Inferior parietal cortex (tissue), 1 donor: ENCODE data around the gene TEX19.
"Not testable (repeated sequence)": the region's sequence is repeated elsewhere in the genome, so short reads cannot be mapped to it uniquely, and the experiment has no call there.

Experiments
- DNase-seq: peaks from one replicate; pipeline ENCODE4 v3.0.0-alpha.2; 2016; ENCODE audit errors: extremely low spot score

TEX19 gene

GRCh38 chr17:82408288-82408937 is 49.4 kb downstream of the TEX19 start:
- no peak for DNase-seq

DNA sequence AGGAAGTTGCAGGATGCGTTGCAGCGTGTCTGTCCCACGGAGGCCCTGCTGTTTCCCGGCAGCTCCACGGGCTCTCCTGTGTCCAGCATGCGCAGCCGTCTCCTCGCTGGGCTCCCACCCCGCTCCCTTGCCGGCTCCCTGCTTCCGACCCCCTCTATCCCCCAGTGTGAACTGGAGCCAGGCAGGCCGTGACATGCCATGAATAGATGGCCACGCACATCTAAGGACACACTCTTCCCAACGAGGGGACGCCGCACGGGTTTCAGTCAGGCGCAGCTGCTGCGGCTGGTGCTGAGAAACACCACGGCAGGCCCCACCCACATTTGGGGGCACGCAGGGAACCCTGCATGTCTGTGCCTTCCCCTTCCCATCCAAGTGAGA is 49.9 kb downstream of the TEX19 start:
- DNase-seq = no peak

GRCh38 chr17:82410014-82410716 is 51.1 kb downstream of the TEX19 start:
- DNase-seq = no peak

DNA sequence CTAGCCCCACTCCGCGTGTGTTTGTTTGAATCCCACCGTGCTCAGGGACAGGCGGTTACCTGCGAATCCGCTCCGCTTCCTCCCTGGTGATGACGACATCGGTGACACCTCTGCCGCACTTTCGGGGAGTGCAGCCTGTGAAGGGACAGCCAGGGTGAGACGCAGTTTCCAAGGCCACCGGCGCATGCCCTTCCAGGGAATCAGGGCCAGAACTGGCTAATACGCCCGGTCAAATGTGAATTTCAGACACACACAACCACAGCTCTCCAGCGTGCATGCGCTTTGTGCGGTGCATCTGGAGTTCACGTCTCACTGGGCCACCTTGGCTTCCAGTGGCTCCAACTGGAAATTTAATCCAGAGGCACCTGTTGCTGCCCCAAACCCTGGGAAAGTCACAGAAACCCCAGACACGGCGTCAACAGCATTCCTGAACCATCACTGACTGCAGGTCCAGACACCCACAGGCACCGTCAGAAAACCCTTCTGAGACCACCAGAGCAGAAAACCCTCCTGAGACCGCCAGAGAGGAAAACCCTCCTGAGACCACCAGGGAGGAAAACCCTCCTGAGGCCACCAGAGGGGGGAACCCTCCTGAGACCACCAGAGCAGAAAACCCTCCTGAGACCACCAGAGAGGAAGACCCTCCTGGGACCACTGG is 52.5 kb downstream of the TEX19 start:
- no peak for DNase-seq

DNA sequence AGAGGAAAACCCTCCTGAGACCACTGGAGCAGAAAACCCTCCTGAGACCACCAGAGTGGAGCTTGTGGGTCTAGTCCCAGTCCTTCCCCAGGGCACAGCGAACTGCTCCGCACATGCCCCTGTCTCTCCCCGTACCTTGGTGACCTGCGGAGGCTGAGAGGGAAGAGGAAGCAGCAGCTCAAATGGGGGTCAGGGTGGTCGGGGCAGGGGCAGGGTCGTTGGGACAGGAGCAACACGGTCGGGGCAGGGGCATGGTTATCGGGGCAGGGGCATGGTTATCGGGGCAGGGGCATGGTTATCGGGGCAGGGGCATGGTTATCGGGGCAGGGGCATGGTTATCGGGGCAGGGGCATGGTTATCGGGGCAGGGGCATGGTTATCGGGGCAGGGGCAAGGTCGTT is 53.0 kb downstream of the TEX19 start:
- not testable (repeated sequence) for DNase-seq

DNA sequence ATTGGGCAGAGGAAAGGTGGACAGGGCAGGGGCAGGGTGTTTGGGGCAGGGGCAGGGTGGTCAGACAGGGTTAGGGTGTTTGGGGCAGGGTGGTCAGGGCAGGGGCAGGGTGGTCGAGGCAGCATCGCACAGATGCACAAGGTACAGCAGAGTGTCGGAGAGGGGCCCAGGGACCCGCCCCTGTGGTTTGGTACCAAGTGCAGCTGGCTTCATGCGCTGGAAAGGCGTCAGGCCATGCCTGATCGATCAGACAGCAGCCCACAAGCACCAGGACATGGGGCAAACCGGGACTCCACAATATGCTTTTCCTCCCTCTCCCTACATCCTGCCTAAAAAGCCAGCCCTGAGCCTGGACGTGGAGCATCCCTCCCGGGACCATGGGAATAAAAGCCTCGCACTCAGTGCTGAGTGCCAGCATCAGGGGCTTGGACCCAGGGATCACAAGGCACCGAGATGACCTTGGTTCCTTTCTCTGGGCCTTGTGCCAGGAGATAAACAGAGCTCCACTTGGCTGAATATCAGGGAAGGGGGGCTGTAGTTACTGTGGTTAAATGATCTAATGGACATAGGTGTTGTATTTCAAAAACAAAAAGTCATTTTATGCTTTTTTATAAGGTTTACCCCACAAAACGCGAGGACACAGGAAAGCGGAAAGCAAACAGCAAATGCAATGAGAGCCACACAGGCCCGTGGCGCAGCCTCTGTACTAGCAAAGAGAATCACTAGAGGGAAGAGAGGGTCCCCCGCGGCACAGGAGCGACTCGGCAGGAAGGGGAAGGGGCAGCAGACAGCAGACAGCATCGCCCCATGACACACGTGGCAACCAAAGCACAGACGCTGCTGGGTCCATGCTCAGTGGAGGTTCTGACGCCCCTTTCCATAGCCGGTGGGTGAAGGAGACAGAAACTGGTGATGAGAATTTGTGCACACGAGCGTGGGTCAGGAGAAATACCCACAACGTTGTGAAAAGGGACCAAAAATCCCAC is 53.8 kb downstream of the TEX19 start:
- no peak for DNase-seq
